ENCODE measurements around the gene AWAT2.

GRCh38 chrX:70088751-70089150, 39.0 kb upstream of the AWAT2 start:
- TF ChIP-seq CTCF (IDR thresholded peaks at IDR 0.05), result no peak
- no peak for TF ChIP-seq POLR2A (IDR thresholded peaks at IDR 0.05)
- TF ChIP-seq EP300 (IDR thresholded peaks at IDR 0.05), result no peak
